ENCODE results near the gene CYYR1.

The CYYR1 gene

GRCh38 chr21:26553898-26554297, 19.2 kb downstream of the CYYR1 start:
- Histone ChIP-seq H3K27me3 (ENCODE audit: low read depth, low read length) (no peaks in the 10 kb centered on the region), H3K9me3 (ENCODE audit: control insufficient read depth in 1 of 2, low read length in 2 of 2) (no peaks in the 10 kb centered on the region), H3K4me1 (ENCODE audit: control insufficient read depth in 1 of 2, insufficient read depth in 2 of 2, low read length in 2 of 2) (no peaks in the 10 kb centered on the region), H3K36me3 (ENCODE audit: control insufficient read depth in 1 of 2, insufficient read depth in 2 of 2, low read length in 2 of 2) (no peaks in the 10 kb centered on the region), H3K4me3 (ENCODE audit: low read depth in 1 of 2, low read length in 2 of 2) (no peak overlapping the region), H3K27ac (ENCODE audit: low read length) (no peak overlapping the region)

GRCh38 chr21:26550326-26550725, 22.8 kb downstream of the CYYR1 start:
- H3K4me1 ChIP-seq (ENCODE audit: control insufficient read depth in 1 of 2, insufficient read depth in 2 of 2, low read length in 2 of 2), result no peaks in the 10 kb centered on the region
- no peaks in the 10 kb centered on the region for H3K36me3 ChIP-seq (ENCODE audit: control insufficient read depth in 1 of 2, insufficient read depth in 2 of 2, low read length in 2 of 2)
- no peaks in the 10 kb centered on the region for H3K27me3 ChIP-seq (ENCODE audit: low read depth, low read length)
- H3K4me3 ChIP-seq (ENCODE audit: low read depth in 1 of 2, low read length in 2 of 2), result no peak overlapping the region
- H3K9me3 ChIP-seq (ENCODE audit: control insufficient read depth in 1 of 2, low read length in 2 of 2), result no peaks in the 10 kb centered on the region
- H3K27ac ChIP-seq (ENCODE audit: low read length), result no peak overlapping the region

DNA sequence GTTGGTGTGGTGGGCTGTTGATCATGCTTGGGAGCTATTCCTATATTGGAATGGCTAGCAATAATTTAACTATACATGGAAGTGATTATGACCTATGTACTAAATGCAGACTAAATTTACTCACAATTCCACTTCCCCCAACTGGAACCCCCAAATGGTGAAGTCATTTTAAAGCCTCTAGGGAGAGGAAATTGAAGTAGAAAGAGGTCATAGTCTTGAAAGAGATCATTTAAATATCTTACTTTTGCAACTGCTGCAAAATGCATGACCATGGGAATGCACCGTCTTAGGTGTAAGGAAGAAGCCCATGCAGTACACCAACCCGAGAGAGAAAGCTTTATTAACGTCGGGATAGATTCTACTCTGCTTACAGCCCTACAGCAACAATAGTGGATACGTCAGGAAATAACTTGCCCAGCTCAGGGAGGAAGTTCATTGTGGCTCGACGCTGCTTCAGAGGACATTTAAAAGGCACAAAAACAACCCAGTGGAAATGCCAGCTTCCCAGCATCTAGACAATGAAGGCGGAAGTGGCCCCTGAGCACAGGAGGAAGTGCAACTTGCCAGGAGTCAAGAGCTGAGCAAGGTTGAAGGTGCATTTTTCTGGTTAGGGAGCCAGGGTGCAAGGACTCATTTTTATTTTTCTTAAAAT, 26.5 kb downstream of the CYYR1 start:
- no peaks in the 10 kb centered on the region for H3K36me3 ChIP-seq (ENCODE audit: control insufficient read depth in 1 of 2, insufficient read depth in 2 of 2, low read length in 2 of 2)
- H3K4me1 ChIP-seq (ENCODE audit: control insufficient read depth in 1 of 2, insufficient read depth in 2 of 2, low read length in 2 of 2), result no peaks in the 10 kb centered on the region
- H3K27ac ChIP-seq (ENCODE audit: low read length), result no peak overlapping the region
- H3K9me3 ChIP-seq (ENCODE audit: control insufficient read depth in 1 of 2, low read length in 2 of 2), result no peaks in the 10 kb centered on the region
- H3K4me3 ChIP-seq (ENCODE audit: low read depth in 1 of 2, low read length in 2 of 2), result no peak overlapping the region
- H3K27me3 ChIP-seq (ENCODE audit: low read depth, low read length), result no peaks in the 10 kb centered on the region

DNA sequence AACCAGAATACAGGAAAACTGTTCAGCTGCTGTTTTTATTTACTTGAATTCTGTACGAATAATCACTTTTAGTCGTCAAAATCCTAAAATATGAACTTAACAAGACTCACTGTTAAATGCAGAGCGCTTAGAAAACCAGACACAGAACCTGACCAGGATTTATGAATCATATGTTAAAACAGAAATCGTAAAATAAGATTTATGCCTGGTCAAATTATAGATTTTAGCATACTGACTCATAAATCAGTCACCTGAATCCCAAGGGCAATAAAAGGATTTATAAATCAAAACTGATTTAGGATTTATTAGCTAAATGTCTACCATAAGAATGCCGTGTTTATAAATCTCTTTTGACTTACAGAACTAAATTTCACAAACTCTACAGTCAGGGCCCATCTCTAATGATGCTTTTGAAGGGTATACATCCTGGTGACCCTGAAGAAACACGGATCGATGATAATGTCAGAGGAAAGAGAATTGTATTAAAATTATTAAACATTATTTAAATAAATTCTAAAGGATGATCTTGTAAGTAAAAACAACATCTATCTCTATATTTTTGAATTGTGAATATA, 28.8 kb downstream of the CYYR1 start:
- H3K4me3 ChIP-seq (ENCODE audit: low read depth in 1 of 2, low read length in 2 of 2), result no peak overlapping the region

DNA sequence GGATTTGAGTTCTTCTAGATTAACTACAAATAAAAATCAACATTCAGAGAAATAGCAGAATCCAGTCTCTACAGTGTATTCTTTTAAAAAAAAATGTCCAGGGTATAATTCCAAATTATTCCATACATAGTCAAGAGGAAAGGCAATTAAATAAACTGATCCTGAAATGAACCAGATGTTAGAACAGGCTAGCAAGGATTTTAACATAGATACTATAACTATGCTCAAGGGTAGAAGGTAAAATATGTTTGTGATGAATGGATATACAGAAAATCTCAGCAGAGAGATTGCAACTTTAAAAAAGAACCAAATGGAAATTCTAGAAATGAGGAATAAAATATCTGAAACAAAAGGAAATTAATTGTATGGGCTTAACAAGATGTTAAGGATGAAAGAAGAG, 32.4 kb downstream of the CYYR1 start:
- no peaks in the 10 kb centered on the region for H3K27me3 ChIP-seq (ENCODE audit: low read depth, low read length)
- H3K4me1 ChIP-seq (ENCODE audit: control insufficient read depth in 1 of 2, insufficient read depth in 2 of 2, low read length in 2 of 2), result no peaks in the 10 kb centered on the region
- H3K9me3 ChIP-seq (ENCODE audit: control insufficient read depth in 1 of 2, low read length in 2 of 2), result no peaks in the 10 kb centered on the region
- H3K36me3 ChIP-seq (ENCODE audit: control insufficient read depth in 1 of 2, insufficient read depth in 2 of 2, low read length in 2 of 2), result no peaks in the 10 kb centered on the region
- H3K27ac ChIP-seq (ENCODE audit: low read length), result no peak overlapping the region
- H3K4me3 ChIP-seq (ENCODE audit: low read depth in 1 of 2, low read length in 2 of 2), result no peak overlapping the region

More for the DNA sequence above, 28.8 kb downstream of the CYYR1 start:
- no peak overlapping the region for H3K27ac ChIP-seq (ENCODE audit: low read length)
- H3K9me3 ChIP-seq (ENCODE audit: control insufficient read depth in 1 of 2, low read length in 2 of 2), result no peaks in the 10 kb centered on the region
- no peaks in the 10 kb centered on the region for H3K4me1 ChIP-seq (ENCODE audit: control insufficient read depth in 1 of 2, insufficient read depth in 2 of 2, low read length in 2 of 2)
- no peaks in the 10 kb centered on the region for H3K27me3 ChIP-seq (ENCODE audit: low read depth, low read length)
- H3K36me3 ChIP-seq (ENCODE audit: control insufficient read depth in 1 of 2, insufficient read depth in 2 of 2, low read length in 2 of 2), result no peaks in the 10 kb centered on the region

DNA sequence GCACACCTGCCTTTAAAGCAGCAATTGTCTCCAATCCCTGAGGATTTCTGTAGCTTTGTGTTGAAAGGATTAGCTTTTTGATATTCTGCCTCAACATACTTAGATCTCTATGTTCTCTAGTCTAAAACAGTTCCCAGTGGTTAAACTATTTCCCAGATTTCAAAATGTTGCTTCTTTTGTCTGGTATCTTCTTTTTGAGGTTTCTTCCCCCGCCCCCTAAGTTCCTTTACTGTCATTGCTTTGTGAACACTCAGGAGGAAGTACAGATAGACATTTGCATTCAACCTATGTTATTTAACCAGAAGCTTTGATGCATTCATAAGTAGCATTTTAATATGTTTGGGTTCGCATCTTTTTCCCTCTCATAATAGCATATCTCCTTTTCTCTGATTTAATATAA, 33.5 kb downstream of the CYYR1 start:
- H3K27ac ChIP-seq (ENCODE audit: low read length), result no peak overlapping the region
- no peaks in the 10 kb centered on the region for H3K4me1 ChIP-seq (ENCODE audit: control insufficient read depth in 1 of 2, insufficient read depth in 2 of 2, low read length in 2 of 2)
- no peaks in the 10 kb centered on the region for H3K27me3 ChIP-seq (ENCODE audit: low read depth, low read length)
- no peak overlapping the region for H3K4me3 ChIP-seq (ENCODE audit: low read depth in 1 of 2, low read length in 2 of 2)
- H3K9me3 ChIP-seq (ENCODE audit: control insufficient read depth in 1 of 2, low read length in 2 of 2), result no peaks in the 10 kb centered on the region
- H3K36me3 ChIP-seq (ENCODE audit: control insufficient read depth in 1 of 2, insufficient read depth in 2 of 2, low read length in 2 of 2), result no peaks in the 10 kb centered on the region

GRCh38 chr21:26534517-26534916, 38.6 kb downstream of the CYYR1 start:
- Histone ChIP-seq H3K27me3 (ENCODE audit: low read depth, low read length) (no peaks in the 10 kb centered on the region), H3K27ac (ENCODE audit: low read length) (no peak overlapping the region), H3K9me3 (ENCODE audit: control insufficient read depth in 1 of 2, low read length in 2 of 2) (peaks cover 0 to 2% of the 10 kb centered on the region in 2 donors), H3K4me1 (ENCODE audit: control insufficient read depth in 1 of 2, insufficient read depth in 2 of 2, low read length in 2 of 2) (no peaks in the 10 kb centered on the region), H3K4me3 (ENCODE audit: low read depth in 1 of 2, low read length in 2 of 2) (no peak overlapping the region), H3K36me3 (ENCODE audit: control insufficient read depth in 1 of 2, insufficient read depth in 2 of 2, low read length in 2 of 2) (no peaks in the 10 kb centered on the region)

DNA sequence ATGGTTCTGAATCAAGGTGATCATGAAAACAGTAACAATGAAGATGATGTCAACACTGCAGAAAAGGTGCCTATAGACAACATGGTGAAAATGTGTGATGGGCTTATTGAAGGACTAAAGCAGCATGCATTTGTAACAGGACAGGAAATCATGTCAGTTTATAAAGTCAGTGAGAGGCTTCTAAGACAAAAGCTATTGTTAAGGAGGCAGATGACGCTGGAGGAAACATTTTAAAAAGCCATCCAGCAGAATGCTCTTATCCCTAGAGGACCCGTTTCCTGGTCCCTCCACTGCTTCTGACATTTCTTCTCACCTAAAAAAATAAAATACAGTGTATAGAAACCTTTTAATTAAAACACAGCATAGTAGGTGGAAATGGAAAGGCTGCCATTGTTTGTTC, 40.9 kb downstream of the CYYR1 start:
- no peak overlapping the region for H3K4me3 ChIP-seq (ENCODE audit: low read depth in 1 of 2, low read length in 2 of 2)
- no peaks in the 10 kb centered on the region for H3K4me1 ChIP-seq (ENCODE audit: control insufficient read depth in 1 of 2, insufficient read depth in 2 of 2, low read length in 2 of 2)
- no peak overlapping the region for H3K27ac ChIP-seq (ENCODE audit: low read length)
- H3K36me3 ChIP-seq (ENCODE audit: control insufficient read depth in 1 of 2, insufficient read depth in 2 of 2, low read length in 2 of 2), result no peaks in the 10 kb centered on the region
- H3K9me3 ChIP-seq (ENCODE audit: control insufficient read depth in 1 of 2, low read length in 2 of 2), result peaks cover 0 to 2% of the 10 kb centered on the region in 2 donors
- H3K27me3 ChIP-seq (ENCODE audit: low read depth, low read length), result no peaks in the 10 kb centered on the region

DNA sequence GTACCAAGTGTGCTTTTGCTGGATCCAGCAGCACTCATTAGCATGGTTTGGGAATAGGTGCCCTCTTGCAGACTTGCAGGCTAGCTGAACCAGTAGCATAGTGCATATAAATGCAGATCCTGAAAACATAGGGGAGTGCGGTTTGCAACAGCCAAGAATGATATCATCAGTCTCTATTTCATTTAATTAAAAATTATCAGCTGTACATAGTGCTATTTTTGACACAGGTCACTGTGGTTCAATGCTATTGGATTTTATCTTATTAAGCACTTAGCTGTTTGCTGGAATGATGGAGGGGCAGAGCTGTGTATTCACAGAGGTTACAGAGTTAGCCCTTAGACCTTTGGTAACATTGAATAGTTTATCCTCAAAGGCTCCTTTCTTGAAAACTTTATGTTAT, 43.6 kb downstream of the CYYR1 start:
- no peak overlapping the region for H3K4me3 ChIP-seq (ENCODE audit: low read depth in 1 of 2, low read length in 2 of 2)

GRCh38 chr21:26528882-26529281, 44.2 kb downstream of the CYYR1 start:
- Histone ChIP-seq H3K27me3 (ENCODE audit: low read depth, low read length) (no peaks in the 10 kb centered on the region), H3K4me3 (ENCODE audit: low read depth in 1 of 2, low read length in 2 of 2) (no peak overlapping the region), H3K27ac (ENCODE audit: low read length) (no peak overlapping the region), H3K4me1 (ENCODE audit: control insufficient read depth in 1 of 2, insufficient read depth in 2 of 2, low read length in 2 of 2) (no peaks in the 10 kb centered on the region), H3K36me3 (ENCODE audit: control insufficient read depth in 1 of 2, insufficient read depth in 2 of 2, low read length in 2 of 2) (no peaks in the 10 kb centered on the region), H3K9me3 (ENCODE audit: control insufficient read depth in 1 of 2, low read length in 2 of 2) (peaks cover 0 to 2% of the 10 kb centered on the region in 2 donors)

More for the DNA sequence above, 43.6 kb downstream of the CYYR1 start:
- Histone ChIP-seq H3K9me3 (ENCODE audit: control insufficient read depth in 1 of 2, low read length in 2 of 2) (peaks cover 0 to 2% of the 10 kb centered on the region in 2 donors), H3K27ac (ENCODE audit: low read length) (no peak overlapping the region), H3K36me3 (ENCODE audit: control insufficient read depth in 1 of 2, insufficient read depth in 2 of 2, low read length in 2 of 2) (no peaks in the 10 kb centered on the region), H3K4me1 (ENCODE audit: control insufficient read depth in 1 of 2, insufficient read depth in 2 of 2, low read length in 2 of 2) (no peaks in the 10 kb centered on the region), H3K27me3 (ENCODE audit: low read depth, low read length) (no peaks in the 10 kb centered on the region)

DNA sequence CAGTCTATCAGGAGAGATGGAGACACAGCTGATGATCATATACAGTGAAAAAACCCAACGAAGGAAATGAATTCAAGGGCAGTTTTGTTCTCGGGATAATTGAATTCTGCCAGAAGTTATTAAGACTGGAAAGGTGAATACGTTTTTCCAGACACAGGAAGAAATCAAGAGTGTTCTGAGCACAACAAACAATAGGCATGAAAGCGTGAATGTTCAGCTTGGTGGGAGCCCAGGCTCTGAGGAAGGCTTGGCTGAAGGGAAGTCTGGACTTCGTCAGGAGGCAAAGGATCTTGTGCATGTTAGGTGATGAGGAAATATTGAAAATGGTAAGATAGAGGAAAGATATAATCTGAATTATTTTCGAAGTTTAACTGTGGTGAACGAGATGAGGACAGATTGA, 50.4 kb downstream of the CYYR1 start:
- no peak overlapping the region for H3K4me3 ChIP-seq (ENCODE audit: low read depth in 1 of 2, low read length in 2 of 2)
- no peaks in the 10 kb centered on the region for H3K27me3 ChIP-seq (ENCODE audit: low read depth, low read length)
- H3K4me1 ChIP-seq (ENCODE audit: control insufficient read depth in 1 of 2, insufficient read depth in 2 of 2, low read length in 2 of 2), result no peaks in the 10 kb centered on the region
- no peaks in the 10 kb centered on the region for H3K36me3 ChIP-seq (ENCODE audit: control insufficient read depth in 1 of 2, insufficient read depth in 2 of 2, low read length in 2 of 2)
- H3K9me3 ChIP-seq (ENCODE audit: control insufficient read depth in 1 of 2, low read length in 2 of 2), result no peaks in the 10 kb centered on the region
- H3K27ac ChIP-seq (ENCODE audit: low read length), result no peak overlapping the region

DNA sequence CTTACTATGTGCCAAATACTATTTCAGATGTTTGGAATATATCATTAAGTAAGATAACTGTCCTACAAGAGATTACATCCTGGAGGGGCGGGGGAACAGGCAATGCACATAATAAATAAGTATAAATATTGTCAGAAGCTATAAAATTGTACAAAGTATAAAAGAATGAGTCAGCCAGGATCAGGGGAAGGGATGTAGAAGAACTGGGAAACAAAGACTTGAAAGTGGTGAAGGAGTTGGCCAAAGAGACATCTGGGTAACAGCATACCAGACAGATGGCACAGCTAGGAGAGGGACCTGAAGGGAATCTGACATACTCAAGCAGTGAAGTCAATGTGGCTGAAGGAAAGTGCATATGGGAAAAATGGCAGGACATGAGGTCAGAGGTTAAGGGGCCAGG, 53.9 kb downstream of the CYYR1 start:
- no peak overlapping the region for H3K27ac ChIP-seq (ENCODE audit: low read length)
- no peaks in the 10 kb centered on the region for H3K27me3 ChIP-seq (ENCODE audit: low read depth, low read length)
- no peaks in the 10 kb centered on the region for H3K36me3 ChIP-seq (ENCODE audit: control insufficient read depth in 1 of 2, insufficient read depth in 2 of 2, low read length in 2 of 2)
- H3K4me3 ChIP-seq (ENCODE audit: low read depth in 1 of 2, low read length in 2 of 2), result no peak overlapping the region
- no peaks in the 10 kb centered on the region for H3K4me1 ChIP-seq (ENCODE audit: control insufficient read depth in 1 of 2, insufficient read depth in 2 of 2, low read length in 2 of 2)
- H3K9me3 ChIP-seq (ENCODE audit: control insufficient read depth in 1 of 2, low read length in 2 of 2), result no peaks in the 10 kb centered on the region

Data from muscle layer of duodenum (tissue), 2 donors.